Spleen (tissue), 7 donors: ENCODE data around the gene SYCE3.

Experiments
- CTCF ChIP-seq, 11 experiments: fragments of 200-600 bp in 7 of 11; fragments of 450-650 bp in 4 of 11; sonication (generic) in 4 of 11; IDR thresholded peaks in 8 of 11; conservative IDR thresholded peaks in 3 of 11; 1 replicate in 7 of 11; 2 replicates in 4 of 11; pipeline versions ENCODE4 v1.4.0 to v1.8.0; 2016 to 2021; ENCODE audit warnings: antibody characterized with exemption in 11 of 11, inconsistent platforms in 4 of 11, mild to moderate bottlenecking in 1 of 11
- POLR2A ChIP-seq, 3 donors: fragments of 450-650 bp; IDR thresholded peaks; one replicate each; pipeline ENCODE4 v1.5.1; 2017; ENCODE audit warnings: antibody characterized with exemption in 3 of 3, mild to moderate bottlenecking in 1 of 3
- POLR2AphosphoS5 ChIP-seq, 3 donors: sonication (generic); formaldehyde crosslinking; IDR thresholded peaks; one replicate each; pipeline ENCODE4 v1.5.1; 2017; ENCODE audit warnings: antibody characterized with exemption in 3 of 3
- donor health status: DM: no; HTN: no; CAD: no; lungs with moderate emphysema.
- donor health status: DM: no; HTN: no; CAD: no.
- donor health status: DM: no; HTN: no; CAD: no.

- no peak for TF ChIP-seq POLR2AphosphoS5 (IDR thresholded peaks at IDR 0.05)
- no peak for TF ChIP-seq CTCF (IDR thresholded peaks at IDR 0.05 in 8 of 11, conservative IDR thresholded peaks at IDR 0.05 in 3 of 11)
- no peak for TF ChIP-seq POLR2A (IDR thresholded peaks at IDR 0.05)
These were observed 47.9 kb upstream of the SYCE3 start for GRCh38 chr22:50610581-50610980.
